Endodermal cell (in vitro differentiated cells): ENCODE data around the gene EP400. TPM values are rescaled to one million over a fixed set of nuclear protein-coding genes. Genes with fewer than 3 reads are reported as not detected.

Source experiments
- DNase-seq: peaks from one replicate; pipeline ENCODE4 v3.0.0-alpha.2; 2017
- H3K27ac ChIP-seq: 2 replicates; pipeline ENCODE4 v1.5.1; 2013; ENCODE audit warnings: mild to moderate bottlenecking, low read depth, low read length, moderate library complexity
- H3K27me3 ChIP-seq: 2 replicates; pipeline ENCODE4 v1.6.1; 2013; ENCODE audit warnings: mild to moderate bottlenecking, low read length, moderate library complexity; ENCODE audit not compliant: insufficient read depth, control insufficient read depth, poor library complexity, severe bottlenecking
- H3K36me3 ChIP-seq: 2 replicates; pipeline ENCODE4 v1.7.0; 2013; ENCODE audit warnings: mild to moderate bottlenecking, low read length, moderate library complexity; ENCODE audit not compliant: control insufficient read depth, insufficient read depth
- H3K4me1 ChIP-seq: one replicate; pipeline ENCODE4 v1.7.0; 2013; ENCODE audit warnings: low read length; ENCODE audit not compliant: control insufficient read depth, insufficient read depth
- H3K4me3 ChIP-seq: 2 replicates; pipeline ENCODE4 v1.5.1; 2013; ENCODE audit warnings: mild to moderate bottlenecking, low read length, moderate library complexity
- H3K9ac ChIP-seq: 2 replicates; pipeline ENCODE4 v1.6.1; 2013; ENCODE audit warnings: mild to moderate bottlenecking, low read length, moderate library complexity; ENCODE audit not compliant: poor library complexity, severe bottlenecking; ENCODE audit errors: extremely low read depth
- H3K9me3 ChIP-seq: 2 replicates; pipeline ENCODE4 v1.6.1; 2013; ENCODE audit warnings: mild to moderate bottlenecking, low read length, moderate library complexity; ENCODE audit not compliant: control insufficient read depth
- H3K27ac Mint-ChIP-seq: 2 replicates; pipeline ENCODE4 v1.8.0; 2020; ENCODE audit warnings: mixed read lengths
- H3K27me3 Mint-ChIP-seq: 2 replicates; pipeline ENCODE4 v1.8.0; 2021; ENCODE audit warnings: mild to moderate bottlenecking, mixed read lengths; ENCODE audit not compliant: insufficient read depth
- H3K36me3 Mint-ChIP-seq: 2 replicates; pipeline ENCODE4 v1.8.0; 2020; ENCODE audit warnings: low read depth, mixed read lengths
- H3K4me1 Mint-ChIP-seq: 2 replicates; pipeline ENCODE4 v1.8.0; 2020; ENCODE audit warnings: mixed read lengths
- H3K4me3 Mint-ChIP-seq: 2 replicates; pipeline ENCODE4 v1.8.0; 2020; ENCODE audit warnings: mild to moderate bottlenecking, moderate library complexity, mixed read lengths
- H3K9me3 Mint-ChIP-seq: 2 replicates; pipeline ENCODE4 v1.8.0; 2020; ENCODE audit warnings: mild to moderate bottlenecking, mixed read lengths
- CTCF ChIP-seq: fragments of 200-600 bp; sonication (generic); conservative IDR thresholded peaks from 2 replicates; pipeline ENCODE4 v1.5.0; 2021; ENCODE audit warnings: antibody characterized with exemption, mild to moderate bottlenecking
- WGBS, 2 experiments: methylation state at CpG; one replicate each; pipeline versions ENCODE4 v1.1.5 to v1.1.7; 2013; ENCODE audit warnings: missing lambda C conversion rate in 2 of 2, mixed read lengths in 1 of 2; ENCODE audit not compliant: insufficient coverage in 1 of 2, insufficient read length in 1 of 2; 5-methylcytosine and 5-hydroxymethylcytosine counted together
- total RNA-seq, 2 donors: library from RNA; stranded (reverse); fragmentation: NEBNext Ultra II Directional in 1 of 2; extraction: Animal tissue kit (Norgen Biotek cat#: 25700) in 1 of 2; gene quantifications; 2 replicates in 1 of 2; 3 replicates in 1 of 2; pipeline ENCODE4 v1.2.1, GENCODE V29; 2021

Gene EP400
- total RNA-seq, 2 donors from 2014 or later = 64.7 to 78.3 TPM

GRCh38 chr12:131929581-131930456, 19.9 kb upstream of the EP400 start:
- Histone ChIP-seq H3K27ac (peak overlapping the region; percentile 60), H3K4me3 (peak overlapping the region; percentile 75), H3K4me1 (no peaks in the 10 kb centered on the region), H3K27me3 (no peaks in the 10 kb centered on the region), H3K9ac (peak overlapping the region; percentile 70), H3K36me3 (peaks cover 36% of the 10 kb centered on the region), H3K9me3 (no peaks in the 10 kb centered on the region)
- peak; percentile 82 for DNase-seq
- H3K4me1 Mint-ChIP-seq = peaks cover 3% of the 10 kb centered on the region
- peaks cover 32% of the 10 kb centered on the region for H3K36me3 Mint-ChIP-seq
- peak overlapping the region; percentile 93 for H3K27ac Mint-ChIP-seq
- H3K9me3 Mint-ChIP-seq = peaks cover 21% of the 10 kb centered on the region
- H3K27me3 Mint-ChIP-seq = peaks cover 2% of the 10 kb centered on the region
- H3K4me3 Mint-ChIP-seq = peak overlapping the region; percentile 92
- WGBS, 2 experiments = 1 to 5% methylated on average over 29 to 87 of the region's 87 CpGs
- no peak for TF ChIP-seq CTCF

GRCh38 chr12:131930510-131930909, 19.2 kb upstream of the EP400 start:
- Histone ChIP-seq H3K9ac (peak overlapping the region; percentile 70), H3K36me3 (peaks cover 41% of the 10 kb centered on the region), H3K4me1 (no peaks in the 10 kb centered on the region), H3K27me3 (no peaks in the 10 kb centered on the region), H3K9me3 (no peaks in the 10 kb centered on the region), H3K27ac (no peak overlapping the region), H3K4me3 (peak overlapping the region; percentile 75)
- H3K9me3 Mint-ChIP-seq = peaks cover 19% of the 10 kb centered on the region
- TF ChIP-seq CTCF = no peak
- no peak for DNase-seq
- peaks cover 36% of the 10 kb centered on the region for H3K36me3 Mint-ChIP-seq
- peak overlapping the region; percentile 32 for H3K27ac Mint-ChIP-seq
- peaks cover 2% of the 10 kb centered on the region for H3K27me3 Mint-ChIP-seq
- H3K4me1 Mint-ChIP-seq = peaks cover 3% of the 10 kb centered on the region
- H3K4me3 Mint-ChIP-seq = peak overlapping the region; percentile 92
- WGBS, 2 experiments = 82 to 85% methylated on average over 4 to 9 of the region's 9 CpGs

- H3K27ac ChIP-seq = no peak overlapping the region
- H3K9me3 Mint-ChIP-seq = no peaks in the 10 kb centered on the region
- WGBS, 2 experiments = 95 to 100% methylated on average over 4 to 6 of the region's 8 CpGs
- peaks cover 60% of the 10 kb centered on the region for H3K36me3 Mint-ChIP-seq
- no peaks in the 10 kb centered on the region for H3K27me3 ChIP-seq
- no peaks in the 10 kb centered on the region for H3K9me3 ChIP-seq
- no peak overlapping the region for H3K9ac ChIP-seq
- no peaks in the 10 kb centered on the region for H3K27me3 Mint-ChIP-seq
- DNase-seq = no peak
- H3K27ac Mint-ChIP-seq = no peak overlapping the region
- H3K4me1 ChIP-seq = no peaks in the 10 kb centered on the region
- H3K36me3 ChIP-seq = peaks cover 60% of the 10 kb centered on the region
- no peak overlapping the region for H3K4me3 Mint-ChIP-seq
- TF ChIP-seq CTCF = no peak
- peaks cover 3% of the 10 kb centered on the region for H3K4me1 Mint-ChIP-seq
- H3K4me3 ChIP-seq = no peak overlapping the region
These were observed 16.4 kb upstream of the EP400 start for GRCh38 chr12:131933387-131933786.
